Activated effector memory CD4-positive, alpha-beta T cell treated with Interleukin-2 at 50 U/mL for 16 hours (primary cell): ENCODE results near the gene MGAT5.
A peak's percentile ranks its signal among the peaks of the same experiment; 100 is the strongest.

Experiments
- DNase-seq: peaks from one replicate; pipeline ENCODE4 v3.0.0-alpha.2; 2020

Gene MGAT5

DNA sequence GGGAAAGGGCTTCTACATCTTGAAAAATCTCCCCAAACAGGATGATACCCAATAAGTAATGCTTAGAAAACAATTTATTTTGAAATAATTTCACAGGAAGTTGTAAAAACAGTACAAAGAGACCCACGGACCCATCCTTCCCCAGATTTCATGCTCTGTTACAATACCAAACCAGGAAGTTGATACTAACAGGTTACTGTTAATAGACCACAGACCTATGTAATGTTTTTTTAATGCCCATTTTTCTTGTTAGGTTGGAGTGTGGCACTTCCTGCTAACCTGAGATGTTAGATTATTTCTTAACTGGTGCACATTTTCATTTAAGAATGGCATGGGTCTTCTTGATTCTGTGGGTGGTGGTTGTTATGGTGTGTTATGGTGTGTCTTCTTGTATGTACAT lies 21.4 kb upstream of the MGAT5 start:
- no peak for DNase-seq

DNA sequence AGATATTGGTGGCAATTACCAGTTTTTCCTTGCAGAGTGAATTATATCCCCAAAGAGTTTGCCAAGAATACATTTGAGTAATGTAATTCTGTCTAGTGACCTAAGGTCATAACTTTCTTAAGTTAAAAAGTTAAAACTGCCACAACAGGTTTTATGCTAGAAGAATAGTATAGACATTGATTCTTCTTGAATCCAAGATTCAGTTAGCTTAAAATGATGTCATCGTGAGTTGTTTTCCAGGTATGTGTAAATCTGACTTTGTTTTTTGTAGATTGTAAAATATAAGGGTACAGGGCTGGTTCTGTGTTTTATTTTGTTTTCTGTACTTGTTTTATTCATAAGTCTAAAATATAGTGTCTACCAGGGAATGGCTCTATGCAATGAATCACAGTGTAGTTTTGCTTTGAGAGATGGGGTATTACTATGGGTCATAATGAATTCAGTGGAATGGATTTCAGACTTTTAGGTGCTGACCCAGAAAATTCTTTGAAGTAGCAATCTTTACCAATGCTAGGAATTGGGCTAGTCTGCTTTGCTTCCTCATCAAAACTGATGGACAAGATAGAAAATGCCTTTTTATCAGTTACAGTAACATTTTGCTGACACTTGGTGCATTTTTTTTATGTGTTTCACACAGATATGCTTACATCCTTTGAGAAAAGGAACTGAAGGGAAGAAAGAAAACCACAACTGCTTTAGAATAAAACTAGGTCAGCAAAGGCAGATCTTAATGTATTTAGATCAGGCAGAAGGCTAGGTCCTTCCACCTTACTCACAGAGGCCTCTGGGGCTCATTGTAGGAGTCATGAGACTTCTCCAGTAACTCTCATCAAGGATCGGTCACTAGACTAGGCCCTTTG lies 20.8 kb upstream of the MGAT5 start:
- DNase-seq = no peak

DNA sequence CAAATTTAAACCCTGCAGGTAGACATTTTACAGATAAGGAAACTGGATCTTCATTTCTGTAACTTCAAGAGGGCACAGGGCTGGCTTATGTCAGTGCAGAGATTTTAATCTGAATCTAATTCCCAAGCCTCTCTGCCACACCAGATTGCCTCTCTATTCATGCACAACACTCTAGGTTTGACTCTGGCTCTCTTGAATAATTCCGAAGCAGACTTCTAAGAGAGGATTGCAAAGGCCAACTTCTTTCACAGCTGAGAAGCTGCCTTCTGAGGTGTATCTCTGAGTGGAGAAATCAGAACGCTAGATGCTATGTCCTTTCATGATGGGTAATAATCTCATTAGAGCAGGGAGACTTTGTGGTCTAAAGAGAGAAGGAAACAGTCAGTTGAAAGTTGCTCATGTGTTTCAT lies 20.1 kb upstream of the MGAT5 start:
- DNase-seq = no peak

GRCh38 chr2:134234535-134234934 lies 19.3 kb upstream of the MGAT5 start:
- DNase-seq = no peak

- no peak for DNase-seq
Observed at GRCh38 chr2:134235510-134236144, 18.2 kb upstream of the MGAT5 start.

DNA sequence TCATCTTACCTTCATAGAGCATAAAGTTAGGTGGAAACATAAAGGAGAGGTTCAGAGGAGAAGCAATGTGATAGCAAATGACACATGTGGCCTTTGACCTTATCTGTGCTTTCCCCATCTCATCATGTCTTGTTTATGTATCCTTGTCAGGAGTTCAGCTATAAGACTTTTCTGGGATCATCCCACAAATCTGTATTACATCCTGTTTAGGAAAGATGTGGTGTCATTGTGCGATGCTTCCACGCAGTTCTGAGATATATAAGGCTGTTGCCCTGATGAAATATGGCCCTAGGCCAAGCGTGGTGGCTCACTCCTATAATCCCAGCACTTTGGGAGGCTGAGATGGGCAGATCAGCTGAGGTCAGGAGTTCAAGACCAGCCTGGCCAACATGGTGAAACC lies 15.5 kb upstream of the MGAT5 start:
- DNase-seq = no peak

DNA sequence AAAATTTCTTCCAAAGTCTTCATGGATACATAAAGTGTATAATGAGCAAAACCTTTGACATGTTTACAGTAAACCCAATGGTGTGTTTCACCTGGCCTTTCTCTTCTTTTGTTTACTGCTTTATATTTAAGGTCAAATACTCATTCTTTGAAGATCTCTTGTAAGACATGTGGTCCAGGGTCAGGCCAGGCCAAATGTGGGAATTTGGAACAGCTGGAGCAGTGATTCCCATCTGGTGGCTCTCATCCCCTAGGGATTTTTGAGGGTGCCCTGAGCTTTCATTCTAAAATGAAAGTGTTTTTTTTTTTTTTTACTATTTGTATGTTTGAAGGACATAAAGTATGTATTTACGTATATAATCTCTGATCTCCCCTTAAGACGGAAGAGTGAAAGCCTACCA lies 13.8 kb upstream of the MGAT5 start:
- no peak for DNase-seq

DNA sequence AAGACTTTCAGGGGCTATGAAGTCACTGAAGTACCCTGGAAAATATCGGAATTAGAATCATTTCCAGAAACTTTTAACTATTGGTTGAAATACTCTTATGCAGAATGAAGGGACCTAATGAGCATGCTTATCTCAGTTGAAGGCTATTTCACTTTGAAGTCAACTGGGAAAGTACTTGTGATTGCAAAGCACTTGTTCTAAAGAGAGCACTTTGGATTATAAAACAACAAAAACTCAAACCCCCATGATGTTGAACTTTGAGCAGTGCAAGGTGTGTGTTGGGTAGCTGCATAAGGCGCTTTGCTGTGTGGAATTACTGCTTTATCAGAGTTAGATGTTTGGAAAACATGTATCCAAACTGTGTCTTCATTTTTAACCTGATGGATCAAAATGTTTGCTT lies 12.0 kb upstream of the MGAT5 start:
- no peak for DNase-seq

DNA sequence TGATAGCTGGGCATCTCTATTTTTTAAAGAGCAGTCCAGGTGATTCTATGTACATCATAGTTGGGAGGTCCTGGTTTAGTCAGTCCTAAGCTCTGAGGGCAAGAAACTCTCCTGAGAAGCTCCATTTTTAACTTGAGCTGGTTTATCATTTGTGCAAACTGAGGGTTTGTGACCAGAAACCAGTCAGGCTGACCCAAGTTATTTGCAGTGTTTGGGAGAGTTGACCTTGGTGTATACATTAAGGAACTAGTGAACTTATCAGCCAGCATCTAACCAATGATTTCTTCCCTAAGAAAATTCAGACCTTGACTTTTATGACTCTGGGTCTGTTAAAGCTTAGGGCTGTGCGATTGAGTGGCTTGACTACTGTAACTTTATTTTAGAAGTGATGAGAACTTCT lies 10.6 kb upstream of the MGAT5 start:
- DNase-seq = no peak

- no peak for DNase-seq
Observed at GRCh38 chr2:134244086-134244485, 9.8 kb upstream of the MGAT5 start.

- no peak for DNase-seq
Observed at GRCh38 chr2:134244587-134244986, 9.3 kb upstream of the MGAT5 start.

GRCh38 chr2:134245340-134245984 lies 8.4 kb upstream of the MGAT5 start:
- DNase-seq = peak; percentile 54

DNA sequence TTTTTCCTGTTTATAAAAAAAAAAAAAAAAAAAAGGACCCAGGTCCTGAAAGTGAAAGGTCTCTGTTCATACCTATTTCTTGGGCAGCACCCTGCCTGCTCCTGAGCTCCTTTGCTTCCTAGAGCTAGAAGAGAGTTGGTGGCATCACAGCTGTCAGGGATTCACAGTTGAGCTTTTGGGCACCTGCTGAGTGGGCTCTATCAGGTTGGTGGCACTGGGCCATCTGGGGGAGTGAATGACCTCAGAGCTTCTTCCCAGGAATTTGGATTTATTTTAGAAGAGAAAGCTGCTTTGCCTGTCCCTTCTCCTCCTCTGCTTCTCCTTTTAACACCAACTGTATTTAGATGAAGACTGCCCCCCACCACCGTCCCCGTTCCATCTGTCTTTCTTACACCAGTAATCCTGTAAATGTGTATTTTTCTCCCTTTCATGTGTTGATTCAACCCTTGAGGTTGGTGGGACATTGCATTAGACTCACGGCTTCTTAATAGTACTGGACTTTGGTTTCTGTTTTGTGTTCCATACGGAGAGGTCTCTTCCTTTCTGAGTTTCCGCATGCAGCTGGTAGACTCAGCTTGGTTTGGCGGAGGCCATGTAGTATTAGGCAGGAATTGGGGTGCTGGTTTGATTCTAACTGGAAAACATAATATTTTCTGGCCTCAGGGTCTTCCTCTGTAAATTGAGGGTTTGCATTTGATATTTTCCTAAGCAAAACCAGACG lies 7.6 kb upstream of the MGAT5 start:
- DNase-seq = no peak

DNA sequence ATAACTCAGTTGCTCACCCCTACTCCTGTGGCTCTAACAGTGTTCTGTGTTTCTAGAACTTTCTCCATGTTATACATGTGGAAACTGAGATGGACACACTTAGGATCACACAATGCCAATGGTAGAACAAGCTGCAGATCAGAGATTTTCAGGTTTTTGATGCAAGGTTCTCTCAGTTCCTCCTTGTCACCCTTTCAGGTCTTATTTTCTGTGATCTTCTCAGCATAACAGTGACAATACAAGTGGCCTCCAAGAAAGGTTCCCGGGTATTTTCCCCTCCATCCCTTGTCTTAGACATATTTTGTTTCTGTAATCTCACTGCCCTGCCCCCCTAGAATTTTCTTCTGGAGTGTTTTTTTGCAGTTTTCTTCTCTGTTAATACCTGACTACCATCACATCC lies 6.2 kb upstream of the MGAT5 start:
- DNase-seq = no peak

- no peak for DNase-seq
Observed at GRCh38 chr2:134248913-134249312, 5.0 kb upstream of the MGAT5 start.

GRCh38 chr2:134249755-134250154 lies 4.1 kb upstream of the MGAT5 start:
- DNase-seq = no peak

GRCh38 chr2:134250840-134251461 lies 2.9 kb upstream of the MGAT5 start:
- DNase-seq = no peak

GRCh38 chr2:134252092-134252750 lies 1.7 kb upstream of the MGAT5 start:
- no peak for DNase-seq

DNA sequence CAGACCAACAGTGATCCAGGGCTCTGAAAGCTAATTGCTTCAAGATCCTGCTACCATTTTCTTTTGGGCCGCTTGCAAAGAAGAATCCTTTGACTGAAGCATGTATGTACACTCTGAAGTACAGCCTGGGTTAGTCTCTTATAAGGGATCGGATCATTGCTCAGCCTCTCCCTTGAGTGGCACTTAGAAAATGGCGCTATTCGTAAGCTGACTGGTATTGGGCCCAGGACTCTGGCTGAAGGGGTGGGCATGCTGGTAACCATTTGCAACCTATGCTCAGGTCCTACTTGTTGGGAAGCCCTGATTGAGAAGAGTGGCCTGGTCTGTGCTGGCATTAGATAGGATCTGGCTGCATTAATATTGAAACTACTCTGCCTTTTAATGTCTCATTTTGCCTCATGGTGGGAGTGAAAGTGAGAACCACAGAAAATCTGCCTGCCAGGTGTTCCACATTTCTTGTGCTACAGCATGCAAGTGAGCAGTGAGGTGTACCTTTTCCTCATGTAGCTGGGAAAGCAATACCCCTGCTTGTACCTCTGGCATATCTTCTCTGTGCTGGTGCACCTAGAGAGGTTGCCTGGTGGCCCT lies 661 bp upstream of the MGAT5 start:
- no peak for DNase-seq

GRCh38 chr2:134254824-134255223 lies 952 bp downstream of the MGAT5 start:
- DNase-seq = no peak

DNA sequence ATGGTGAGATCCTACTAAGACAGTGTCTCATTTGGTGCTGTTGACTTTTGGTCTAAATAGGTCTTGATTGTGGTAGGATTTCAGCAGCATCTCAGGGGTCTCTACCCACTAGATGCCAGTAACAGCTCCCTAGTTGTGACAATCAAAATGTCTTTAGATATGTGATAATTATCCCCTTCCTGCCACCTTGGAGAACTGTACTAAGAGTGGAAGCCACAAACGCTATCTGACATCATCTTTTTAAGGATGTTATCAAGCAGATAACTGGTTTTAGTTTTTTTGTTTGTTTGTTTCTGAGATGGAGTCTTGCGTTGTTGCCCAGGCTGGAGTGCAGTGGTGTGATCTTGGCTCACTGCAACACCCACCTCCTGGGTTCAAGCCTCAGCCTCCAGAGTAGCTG lies 3.1 kb downstream of the MGAT5 start:
- DNase-seq = no peak

- no peak for DNase-seq
Observed at GRCh38 chr2:134257509-134257908, 3.6 kb downstream of the MGAT5 start.
